Endothelial cell of umbilical vein (primary cell): ENCODE data around the gene NACA. TPM values are rescaled to one million over a fixed set of nuclear protein-coding genes. Genes with fewer than 3 reads are reported as not detected.

ENCODE experiments used
- BruUV-seq: library from RNA; stranded (reverse); fragments of 400-500 nt; replicated peaks from 2 replicates; lab custom pipeline; 2021; lab: Mats Ljungman, UMichigan
- CTCF ChIA-PET: fragments of 300-600, 350-600 bp; sonication (Branson Sonifier 250); formaldehyde crosslinking; loops from one replicate; lab custom pipeline; 2021; ENCODE audit warnings: antibody characterized with exemption, inconsistent platforms; lab: Charles Lee
- POLR2A ChIA-PET: fragments of 300-600, 350-600 bp; sonication (Branson Sonifier 250); formaldehyde crosslinking; loops from one replicate; lab custom pipeline; 2021; ENCODE audit warnings: antibody characterized with exemption, inconsistent platforms; lab: Charles Lee
- DNase-seq: peaks from one replicate; pipeline ENCODE4 v3.0.0-alpha.2; 2011; ENCODE audit warnings: low read depth, low spot score
- FAIRE-seq: peaks from 2 replicates; lab custom pipeline; 2011; peaks lifted over from hg19 to GRCh38; lab: Jason Lieb, UNC
- H2AFZ ChIP-seq: 2 replicates; pipeline ENCODE4 v1.6.0; 2012; ENCODE audit warnings: low read depth, low read length, control low read depth, inconsistent platforms
- H3K27ac ChIP-seq: 2 replicates; pipeline ENCODE4 v1.5.1; 2011; ENCODE audit warnings: low read depth, mild to moderate bottlenecking, control low read depth, low read length, moderate library complexity; ENCODE audit not compliant: insufficient read depth
- H3K27me3 ChIP-seq, 2 experiments: 2 replicates each; pipeline versions ENCODE4 v1.6.0 to v1.6.1; 2011; ENCODE audit warnings: low read length in 2 of 2, mixed read lengths in 1 of 2; ENCODE audit not compliant: control insufficient read depth in 2 of 2, insufficient read depth in 2 of 2
- H3K36me3 ChIP-seq, 2 experiments: 2 replicates in 1 of 2; 3 replicates in 1 of 2; pipeline ENCODE4 v1.5.1; 2011; ENCODE audit warnings: low read length in 2 of 2, mild to moderate bottlenecking in 1 of 2, moderate library complexity in 1 of 2; ENCODE audit not compliant: control insufficient read depth in 2 of 2, insufficient read depth in 2 of 2; ENCODE audit errors: extremely low read depth in 1 of 2
- H3K4me1 ChIP-seq: 3 replicates; pipeline ENCODE4 v1.5.1; 2011; ENCODE audit warnings: mild to moderate bottlenecking, low read length; ENCODE audit not compliant: control insufficient read depth, insufficient read depth; ENCODE audit errors: extremely low read depth
- H3K4me2 ChIP-seq: 2 replicates; pipeline ENCODE4 v1.6.1; 2011; ENCODE audit warnings: low read length, control low read depth, mixed read lengths; ENCODE audit not compliant: insufficient read depth
- H3K4me3 ChIP-seq, 3 experiments: fragments of 200-600 bp in 1 of 3; sonication (generic), shearing (Covaris generic) in 1 of 3; replicated peaks in 1 of 3; 2 replicates each; pipeline ENCODE4 v1.5.1; 2011 to 2016; ENCODE audit warnings: control low read depth in 3 of 3, low read length in 3 of 3, mild to moderate bottlenecking in 2 of 3, inconsistent platforms in 1 of 3, low read depth in 1 of 3, moderate library complexity in 1 of 3; ENCODE audit not compliant: insufficient read depth in 1 of 3
- H3K79me2 ChIP-seq: 2 replicates; pipeline ENCODE4 v1.6.0; 2012; ENCODE audit warnings: low read length, inconsistent platforms; ENCODE audit not compliant: control insufficient read depth, insufficient read depth
- H3K9ac ChIP-seq: replicated peaks from 2 replicates; pipeline ENCODE3; 2011; ENCODE audit warnings: low read length, control low read depth; ENCODE audit not compliant: insufficient read depth; ENCODE audit errors: extremely low read depth
- H3K9me1 ChIP-seq: replicated peaks from 3 replicates; pipeline ENCODE4 v1.6.0; 2011; ENCODE audit warnings: mild to moderate bottlenecking, low read length; ENCODE audit not compliant: control insufficient read depth, insufficient read depth; ENCODE audit errors: extremely low read depth
- H3K9me3 ChIP-seq: replicated peaks from 2 replicates; pipeline ENCODE4 v1.5.1; 2012; ENCODE audit warnings: low read length, inconsistent platforms; ENCODE audit not compliant: control insufficient read depth, insufficient read depth
- H4K20me1 ChIP-seq: replicated peaks from 2 replicates; pipeline ENCODE3; 2011; ENCODE audit warnings: mild to moderate bottlenecking, low read length; ENCODE audit not compliant: control insufficient read depth, insufficient read depth; ENCODE audit errors: extremely low read depth
- EZH2 ChIP-seq: IDR thresholded peaks from 2 replicates; pipeline ENCODE4 v1.6.1; 2012; ENCODE audit warnings: borderline replicate concordance, low read depth, mild to moderate bottlenecking, moderate library complexity, low read length, inconsistent platforms; ENCODE audit not compliant: severe bottlenecking
- FOS ChIP-seq: IDR thresholded peaks from 2 replicates; pipeline ENCODE4 v1.6.1; 2011; ENCODE audit warnings: mild to moderate bottlenecking, low read length, moderate library complexity, borderline replicate concordance; ENCODE audit not compliant: insufficient read depth
- GATA2 ChIP-seq: IDR thresholded peaks from 2 replicates; pipeline ENCODE4 v1.7.0; 2011; ENCODE audit warnings: low read depth, mild to moderate bottlenecking, moderate library complexity, mixed read lengths, low read length; ENCODE audit not compliant: insufficient read length, insufficient read depth
- JUN ChIP-seq: IDR thresholded peaks from 2 replicates; pipeline ENCODE4 v1.6.1; 2011; ENCODE audit warnings: borderline replicate concordance, low read depth; ENCODE audit not compliant: insufficient read length, insufficient read depth
- MYC ChIP-seq: IDR thresholded peaks from one replicate; pipeline ENCODE4 v1.6.1; 2011; ENCODE audit warnings: mild to moderate bottlenecking, low read depth, low read length
- POLR2A ChIP-seq: IDR thresholded peaks from 2 replicates; pipeline ENCODE4 v1.6.1; 2012; ENCODE audit warnings: low read depth, mild to moderate bottlenecking, control low read depth, low read length
- POLR2AphosphoS5 ChIP-seq: IDR thresholded peaks from 2 replicates; pipeline ENCODE4 v1.6.1; 2012; ENCODE audit warnings: low read depth, mild to moderate bottlenecking, control low read depth, low read length, moderate library complexity; ENCODE audit not compliant: insufficient read depth
- dilution Hi-C: fragments of 300-500 bp; cut with MboI; formaldehyde crosslinking; loops from one replicate; pipeline ENCODE4 v1.15.0; 2019; ENCODE audit warnings: low sequenced_read_pairs; ENCODE audit not compliant: extremely low pct_ligation_motif_present
- intact Hi-C: fragments of 100-400 bp; cut with micrococcal nuclease; formaldehyde crosslinking; loops from one replicate; pipeline ENCODE4 v1.10.0; 2022
- polyA plus RNA-seq, 4 experiments: library from polyadenylated mRNA; depleted of rRNA in 3 of 4; stranded (reverse) in 3 of 4; unstranded in 1 of 4; fragments of >200 nt; gene quantifications; 2 replicates each; pipeline versions ENCODE4 v1.2.1 to v1.2.3, GENCODE V29; 2011 to 2012; ENCODE audit warnings: missing spikeins in 1 of 4
- total RNA-seq: library from RNA; stranded (reverse); gene quantifications from 2 replicates; pipeline ENCODE4 v1.2.3, GENCODE V29; 2021
- TF ChIP-seq, protein P1 (sequence below), 2 donors: IDR thresholded peaks; 1 replicate in 1 of 2; 2 replicates in 1 of 2; pipeline ENCODE4 v1.5.1; 2011; ENCODE audit warnings: low read length in 2 of 2, mild to moderate bottlenecking in 2 of 2, moderate library complexity in 2 of 2, control low read depth in 1 of 2, inconsistent platforms in 1 of 2, low read depth in 1 of 2; ENCODE audit not compliant: insufficient read depth in 1 of 2; ENCODE audit errors: extremely low read depth in 1 of 2
- TF ChIP-seq, protein P2 (sequence below): IDR thresholded peaks from 2 replicates; pipeline ENCODE4 v1.6.1; 2011; ENCODE audit not compliant: insufficient read depth, insufficient read length

Gene NACA
- total and polyA plus RNA-seq, 2 donors (not counting 3 experiments of a cell fraction or from before 2014, with no cell fraction given) = 260 to 892 TPM

DNA sequence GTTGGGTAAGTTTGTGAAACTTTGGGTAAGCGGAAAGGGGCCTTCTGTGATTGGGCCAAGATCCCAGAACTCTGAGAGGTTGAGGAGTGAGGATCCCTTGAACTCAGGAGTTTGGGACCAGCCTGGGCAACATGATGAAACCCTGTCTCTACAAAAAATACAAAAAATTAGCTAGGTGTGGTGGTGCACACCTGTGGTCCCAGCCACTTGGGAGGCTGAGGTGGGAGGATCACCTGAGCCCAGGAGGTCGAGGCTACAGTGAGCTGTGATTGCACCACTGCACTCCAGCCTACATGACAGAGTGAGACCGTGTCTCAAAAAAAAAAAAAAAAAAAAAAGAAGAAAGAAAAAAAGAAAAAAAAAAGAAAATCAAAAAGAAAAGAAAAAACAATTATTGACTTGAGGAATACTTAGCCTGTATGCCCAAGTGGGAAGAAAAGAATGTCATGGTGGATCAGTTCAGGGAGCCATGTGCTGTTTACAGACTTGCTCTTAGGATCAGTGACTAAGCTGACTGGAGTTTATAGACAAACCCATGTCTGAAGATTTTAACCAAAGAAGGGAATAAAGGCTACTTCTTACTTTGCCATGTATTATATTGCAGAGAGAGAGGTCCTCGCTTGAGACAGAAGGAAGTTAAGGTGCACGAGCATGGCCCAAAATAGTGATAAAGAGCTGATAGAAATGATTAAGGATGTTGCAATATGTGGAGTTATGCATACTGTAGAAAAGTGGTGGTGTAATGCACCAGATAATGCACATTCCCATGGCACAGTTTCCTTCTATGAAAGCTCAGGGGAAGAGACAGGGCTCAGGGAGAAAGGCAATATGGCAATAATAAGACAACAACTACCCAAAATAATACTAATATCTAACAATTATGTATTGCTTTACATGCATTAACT, 38.9 kb upstream of the NACA start:
- intact Hi-C loops = no loop called here
- POLR2A ChIA-PET = no interaction called here
- no peaks in the 10 kb centered on the region for H3K9me3 ChIP-seq
- CTCF ChIA-PET = interaction anchor here (1.3 to 3.2 kb wide), 6 partner anchors 222 to 287 kb away, joined by 3 to 44 read pairs (median 7); a partner anchor contains a TSS
- no TSS peak for BruUV-seq
- no peaks in the 10 kb centered on the region for H4K20me1 ChIP-seq
- no peaks in the 10 kb centered on the region for H3K4me1 ChIP-seq
- no peak overlapping the region for H3K27ac ChIP-seq
- TF ChIP-seq, protein P1, sequence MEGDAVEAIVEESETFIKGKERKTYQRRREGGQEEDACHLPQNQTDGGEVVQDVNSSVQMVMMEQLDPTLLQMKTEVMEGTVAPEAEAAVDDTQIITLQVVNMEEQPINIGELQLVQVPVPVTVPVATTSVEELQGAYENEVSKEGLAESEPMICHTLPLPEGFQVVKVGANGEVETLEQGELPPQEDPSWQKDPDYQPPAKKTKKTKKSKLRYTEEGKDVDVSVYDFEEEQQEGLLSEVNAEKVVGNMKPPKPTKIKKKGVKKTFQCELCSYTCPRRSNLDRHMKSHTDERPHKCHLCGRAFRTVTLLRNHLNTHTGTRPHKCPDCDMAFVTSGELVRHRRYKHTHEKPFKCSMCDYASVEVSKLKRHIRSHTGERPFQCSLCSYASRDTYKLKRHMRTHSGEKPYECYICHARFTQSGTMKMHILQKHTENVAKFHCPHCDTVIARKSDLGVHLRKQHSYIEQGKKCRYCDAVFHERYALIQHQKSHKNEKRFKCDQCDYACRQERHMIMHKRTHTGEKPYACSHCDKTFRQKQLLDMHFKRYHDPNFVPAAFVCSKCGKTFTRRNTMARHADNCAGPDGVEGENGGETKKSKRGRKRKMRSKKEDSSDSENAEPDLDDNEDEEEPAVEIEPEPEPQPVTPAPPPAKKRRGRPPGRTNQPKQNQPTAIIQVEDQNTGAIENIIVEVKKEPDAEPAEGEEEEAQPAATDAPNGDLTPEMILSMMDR (IDR thresholded peaks at IDR 0.05; ENCODE audit: extremely low read depth in 1 of 2, insufficient read depth in 1 of 2, low read depth in 1 of 2, low read length in 2 of 2) = no peak
- TF ChIP-seq GATA2 = no peak
- TF ChIP-seq POLR2A = no peak
- TF ChIP-seq POLR2AphosphoS5 = no peak
- no peak for TF ChIP-seq FOS
- TF ChIP-seq EZH2 = no peak
- TF ChIP-seq JUN = no peak
- TF ChIP-seq, protein P2, sequence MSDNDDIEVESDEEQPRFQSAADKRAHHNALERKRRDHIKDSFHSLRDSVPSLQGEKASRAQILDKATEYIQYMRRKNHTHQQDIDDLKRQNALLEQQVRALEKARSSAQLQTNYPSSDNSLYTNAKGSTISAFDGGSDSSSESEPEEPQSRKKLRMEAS = no peak
- TF ChIP-seq MYC = no peak
- FAIRE-seq = no peak
- no peak overlapping the region for H3K9ac ChIP-seq
- no peak overlapping the region for H3K4me3 ChIP-seq
- DNase-seq = no peak
- no peaks in the 10 kb centered on the region for H3K36me3 ChIP-seq
- no peak overlapping the region for H3K4me2 ChIP-seq
- H3K27me3 ChIP-seq = peaks cover 0 to 2% of the 10 kb centered on the region in 2 experiments
- H2AFZ ChIP-seq = no peak overlapping the region
- dilution Hi-C loops = no loop called here
- H3K9me1 ChIP-seq = no peaks in the 10 kb centered on the region
- H3K79me2 ChIP-seq = no peaks in the 10 kb centered on the region
